ENCODE measurements around the gene PLPPR1.

Gene PLPPR1

DNA sequence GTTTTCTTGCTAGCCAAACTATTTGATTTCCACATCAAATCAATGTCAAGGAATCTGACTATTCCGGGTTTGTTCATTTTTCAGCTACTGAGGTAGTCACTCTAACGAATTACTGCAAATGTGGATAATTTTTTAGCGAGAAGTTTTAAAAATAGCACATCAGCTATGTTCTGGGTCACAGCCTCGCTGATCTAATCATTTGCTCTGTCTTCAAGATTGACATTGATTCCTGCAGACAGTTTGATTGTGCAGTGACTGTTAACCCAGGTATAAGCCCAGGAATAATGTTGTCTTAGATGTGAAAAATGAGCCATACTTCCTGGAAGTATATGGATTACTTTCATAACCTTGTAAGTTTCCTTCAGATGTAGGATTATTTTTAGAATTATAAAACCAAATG is 181.1 kb downstream of the PLPPR1 start:
- DNase-seq (ENCODE audit: low read depth): no peak

DNA sequence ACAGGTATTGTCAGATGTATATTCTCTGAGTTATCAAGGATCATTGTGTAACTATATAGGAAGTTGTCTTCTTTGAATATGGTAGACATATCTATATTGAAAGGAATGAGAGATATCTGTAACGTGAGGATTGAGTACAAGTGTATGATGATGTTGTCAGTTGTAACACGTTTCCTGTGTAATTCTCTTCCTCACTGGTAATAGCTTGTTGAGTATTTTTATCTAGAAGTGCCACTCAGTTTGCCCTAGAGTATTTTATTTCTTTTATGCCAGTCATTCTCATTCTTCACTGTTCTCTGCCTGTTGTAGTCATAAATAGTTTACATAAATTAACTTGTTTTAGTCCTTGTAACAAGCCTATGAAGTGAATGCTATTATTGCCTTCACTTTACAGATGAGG is 184.1 kb downstream of the PLPPR1 start:
- no peak for DNase-seq (ENCODE audit: low read depth)

DNA sequence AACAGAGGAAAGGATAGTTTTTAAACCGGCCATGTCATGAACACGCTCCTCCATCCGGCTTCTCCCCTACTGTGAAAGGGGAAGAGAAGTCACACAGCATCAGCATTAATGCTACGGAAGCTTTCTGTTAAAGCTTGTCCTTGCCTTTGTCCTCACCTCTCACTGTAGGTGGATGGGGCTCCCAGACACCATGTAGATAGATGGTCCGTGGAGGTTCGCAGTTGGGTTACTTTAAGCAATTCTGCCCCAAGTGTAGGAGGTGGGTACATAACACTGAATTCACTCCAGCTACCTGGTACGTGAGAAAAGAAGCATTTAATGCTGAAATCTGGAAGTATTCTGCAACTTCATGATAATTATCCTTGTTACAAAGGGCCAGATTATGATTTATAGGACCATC is 190.5 kb downstream of the PLPPR1 start:
- DNase-seq (ENCODE audit: low read depth): no peak

DNA sequence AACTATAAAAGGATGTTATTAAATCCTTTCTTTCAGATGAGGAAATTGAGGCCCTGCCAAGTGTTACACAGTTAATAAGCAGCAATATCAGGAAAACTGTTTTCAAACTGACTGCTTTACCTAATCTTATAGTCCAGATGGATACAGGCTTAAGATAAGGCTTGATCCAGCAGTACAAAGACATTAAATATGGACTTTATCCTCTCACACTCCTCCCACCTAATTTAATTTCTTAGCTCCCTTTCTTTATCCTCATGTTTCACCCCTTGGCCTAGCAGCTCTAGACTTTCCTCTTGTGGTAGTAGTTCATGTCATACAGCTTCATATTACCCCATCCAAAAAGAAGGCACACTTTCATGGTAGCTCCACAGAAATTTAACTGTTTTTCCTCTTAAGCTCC is 191.8 kb downstream of the PLPPR1 start:
- no peak for DNase-seq (ENCODE audit: low read depth)

DNA sequence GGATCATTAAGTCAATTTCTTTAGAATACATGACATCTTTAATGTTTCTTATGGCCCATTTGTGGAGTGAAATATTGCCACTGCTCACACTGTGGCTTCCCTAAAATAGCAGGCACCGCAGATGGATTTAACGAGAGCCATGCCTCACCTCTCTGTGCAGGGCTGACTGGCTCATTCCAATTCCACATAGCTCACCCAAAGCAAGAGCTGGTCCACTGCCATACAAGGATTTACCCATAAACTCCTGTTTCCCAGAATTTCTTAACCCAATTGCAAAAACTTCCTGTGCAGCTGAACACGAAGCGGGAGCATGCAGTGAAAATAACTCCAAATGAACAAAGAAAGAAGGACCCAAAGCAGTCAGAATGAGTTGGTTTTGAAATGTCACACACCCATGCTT is 196.7 kb downstream of the PLPPR1 start:
- no peak for DNase-seq (ENCODE audit: low read depth)

DNA sequence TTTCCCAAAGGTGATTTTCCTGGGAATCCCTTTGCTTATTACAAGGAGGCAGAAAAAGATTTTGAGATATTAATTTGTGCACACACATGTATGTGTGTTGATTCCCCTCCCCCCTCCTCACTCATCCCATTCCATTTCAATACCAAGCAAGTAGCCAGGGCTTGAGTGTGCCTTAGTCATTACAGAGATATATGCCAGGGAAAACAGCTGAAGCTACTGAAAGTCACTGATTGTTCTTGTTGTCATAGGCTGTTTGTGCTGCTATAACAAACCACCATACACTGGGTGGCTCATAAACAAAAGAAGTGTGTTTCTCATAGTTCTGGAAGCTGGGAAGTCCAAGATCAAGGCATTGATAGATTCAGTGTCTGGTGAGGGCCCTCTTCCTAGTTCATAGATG is 197.6 kb downstream of the PLPPR1 start:
- DNase-seq (ENCODE audit: low read depth): no peak

DNA sequence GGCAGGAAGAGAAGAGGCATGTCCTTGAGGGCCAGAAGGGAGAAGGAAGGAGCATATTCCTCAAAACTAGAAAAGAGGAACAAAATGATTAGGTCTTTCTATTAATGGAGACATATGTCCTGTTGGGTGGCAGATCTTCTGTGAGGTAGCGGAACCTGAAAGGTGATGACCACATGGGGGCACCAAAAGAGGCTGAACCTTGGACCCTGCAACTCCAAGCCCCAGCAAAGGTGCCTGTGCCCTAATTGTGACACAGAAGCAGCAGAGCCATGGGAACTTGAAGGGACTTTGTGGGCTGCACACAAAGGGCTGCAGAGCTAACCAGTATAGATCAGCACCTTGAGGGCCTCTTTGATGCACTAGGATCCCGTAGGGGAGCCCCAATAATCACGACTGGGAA is 198.3 kb downstream of the PLPPR1 start:
- no peak for DNase-seq (ENCODE audit: low read depth)

DNA sequence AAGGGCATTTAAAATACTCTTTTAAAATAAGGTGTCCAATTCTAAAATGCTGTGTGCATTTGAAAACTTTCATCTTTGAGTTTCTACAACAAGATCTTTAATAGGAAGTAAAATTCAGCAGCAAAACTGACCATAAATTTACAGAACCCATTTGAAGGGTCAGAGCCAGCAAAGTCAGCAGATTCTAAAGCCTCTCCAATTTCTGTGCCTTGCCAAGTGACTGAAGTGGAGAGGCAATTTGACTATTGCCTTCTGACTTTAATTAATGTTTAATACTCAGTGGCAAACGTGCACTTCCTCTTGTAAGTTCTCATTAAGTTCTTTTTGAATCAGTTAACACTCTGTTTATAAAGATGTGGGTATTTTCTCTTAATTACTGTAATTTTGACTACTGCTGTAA is 201.1 kb downstream of the PLPPR1 start:
- no peak for DNase-seq (ENCODE audit: low read depth)

DNA sequence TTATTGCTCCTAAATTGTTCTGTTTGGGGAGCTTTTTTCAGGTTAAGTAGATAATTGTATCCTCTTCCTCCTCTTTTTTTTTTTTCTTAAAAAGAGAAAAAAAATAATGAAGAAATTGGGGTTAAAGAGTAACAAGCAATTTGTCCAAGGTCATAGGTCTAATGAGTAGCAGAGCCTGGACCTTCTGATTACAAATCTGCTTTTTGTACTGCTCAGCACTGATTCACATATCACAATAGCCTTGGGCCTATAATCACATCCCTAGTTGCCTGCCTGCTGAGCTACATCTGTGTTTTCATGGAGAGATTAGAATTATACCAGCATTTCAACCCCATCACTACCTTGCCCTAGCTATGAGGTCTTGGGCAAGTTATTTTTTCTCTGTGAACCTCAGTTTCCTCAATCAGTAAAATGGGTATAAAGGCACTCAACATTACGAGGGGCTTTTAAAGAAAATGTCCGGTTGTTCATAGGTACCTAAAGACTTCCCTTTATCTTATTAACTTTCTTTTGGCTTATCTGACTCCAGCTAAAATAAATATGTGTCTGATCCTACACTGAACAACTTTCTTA is 204.0 kb downstream of the PLPPR1 start:
- no peak for DNase-seq (ENCODE audit: low read depth)

DNA sequence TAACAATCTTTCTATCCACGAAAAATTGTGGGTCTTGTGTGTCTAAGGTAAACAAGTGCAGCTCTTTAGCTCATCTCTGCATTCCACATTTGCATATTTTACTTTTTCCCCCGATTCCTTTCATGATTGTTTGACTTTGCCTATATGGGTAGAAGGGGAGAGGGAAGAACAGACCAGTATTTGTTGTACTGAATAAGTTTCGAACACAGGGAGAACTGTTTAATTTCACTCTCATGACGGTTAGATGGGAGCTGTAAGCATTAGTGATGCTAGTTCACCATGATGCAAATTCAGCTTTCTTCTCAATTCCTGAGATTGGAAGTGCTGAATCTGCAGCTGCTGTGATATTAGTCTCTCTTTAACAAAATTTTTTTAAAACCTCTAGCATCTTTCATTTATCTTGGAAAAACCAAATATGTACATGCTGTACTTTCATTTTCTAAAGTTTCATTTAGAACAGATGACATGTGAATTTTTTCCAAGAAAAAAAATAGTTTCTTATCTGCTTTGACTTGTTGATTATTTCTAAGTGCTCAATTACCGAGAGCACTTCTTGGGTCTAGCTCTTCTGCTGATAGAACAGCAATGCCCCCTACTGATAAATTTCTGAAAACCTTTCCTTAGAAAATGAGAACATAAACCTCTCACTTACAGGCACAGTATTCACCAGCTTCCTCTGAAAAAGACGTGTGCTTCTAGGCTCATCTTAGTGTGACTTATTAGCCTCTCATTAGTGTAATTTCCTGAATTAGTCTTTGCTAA is 206.8 kb downstream of the PLPPR1 start:
- peak; percentile 1 for DNase-seq (ENCODE audit: low read depth)

DNA sequence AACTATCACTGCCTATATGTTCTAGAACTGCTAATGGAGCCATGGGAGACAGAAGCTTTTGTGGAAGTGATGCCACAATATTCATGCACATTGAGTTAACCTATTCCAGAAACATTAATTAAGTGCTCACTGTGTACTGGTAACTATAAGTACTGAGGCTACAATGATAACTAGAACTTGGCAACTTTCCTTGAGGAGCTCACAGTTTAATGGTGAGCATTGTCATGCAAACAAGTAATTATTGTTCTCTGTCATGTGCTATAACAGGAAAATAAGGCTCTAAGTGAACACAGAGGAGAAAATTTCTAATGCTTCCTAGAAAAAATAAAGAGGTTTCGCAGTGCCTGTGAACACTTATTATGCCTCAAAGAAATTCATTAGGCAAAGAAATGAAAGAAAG is 214.1 kb downstream of the PLPPR1 start:
- no peak for DNase-seq (ENCODE audit: low read depth)

DNA sequence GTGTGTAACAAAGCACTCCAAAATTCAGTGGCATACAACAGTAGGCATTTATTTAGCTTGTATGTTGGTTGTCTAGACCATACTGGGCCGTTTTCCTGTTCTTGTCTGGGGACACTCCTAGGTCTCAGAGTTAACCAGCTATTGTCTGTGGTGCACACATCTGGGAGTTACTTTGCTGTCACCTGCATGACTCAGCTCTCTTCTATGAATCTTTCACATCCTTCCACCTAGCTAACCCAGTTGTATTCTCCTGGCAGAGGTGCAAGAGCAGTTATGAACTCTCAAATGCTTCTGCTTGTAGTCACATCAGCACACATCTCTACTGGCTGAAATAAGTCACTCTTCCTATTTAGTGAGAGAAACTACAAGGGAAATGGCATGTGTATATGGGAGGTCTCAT is 218.2 kb downstream of the PLPPR1 start:
- no peak for DNase-seq (ENCODE audit: low read depth)

DNA sequence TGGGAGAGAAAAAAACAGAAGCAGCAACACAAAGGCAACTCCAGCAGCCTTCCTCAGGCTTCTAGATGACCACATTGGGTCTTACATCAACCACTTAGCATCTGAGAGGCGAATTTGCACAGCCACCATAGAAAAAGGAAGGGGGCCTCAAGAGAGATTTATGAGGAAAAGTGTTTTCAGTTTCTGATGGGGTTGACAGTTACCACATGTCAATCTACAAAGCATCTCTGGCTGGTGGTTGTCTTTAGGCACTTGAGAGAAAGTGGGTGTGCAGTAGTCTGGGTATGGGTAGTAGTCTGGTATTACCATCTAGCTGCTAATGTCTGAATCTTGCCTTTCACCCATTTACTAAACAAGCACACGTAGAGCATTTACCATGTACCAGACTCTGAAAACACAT is 218.8 kb downstream of the PLPPR1 start:
- DNase-seq (ENCODE audit: low read depth): no peak

DNA sequence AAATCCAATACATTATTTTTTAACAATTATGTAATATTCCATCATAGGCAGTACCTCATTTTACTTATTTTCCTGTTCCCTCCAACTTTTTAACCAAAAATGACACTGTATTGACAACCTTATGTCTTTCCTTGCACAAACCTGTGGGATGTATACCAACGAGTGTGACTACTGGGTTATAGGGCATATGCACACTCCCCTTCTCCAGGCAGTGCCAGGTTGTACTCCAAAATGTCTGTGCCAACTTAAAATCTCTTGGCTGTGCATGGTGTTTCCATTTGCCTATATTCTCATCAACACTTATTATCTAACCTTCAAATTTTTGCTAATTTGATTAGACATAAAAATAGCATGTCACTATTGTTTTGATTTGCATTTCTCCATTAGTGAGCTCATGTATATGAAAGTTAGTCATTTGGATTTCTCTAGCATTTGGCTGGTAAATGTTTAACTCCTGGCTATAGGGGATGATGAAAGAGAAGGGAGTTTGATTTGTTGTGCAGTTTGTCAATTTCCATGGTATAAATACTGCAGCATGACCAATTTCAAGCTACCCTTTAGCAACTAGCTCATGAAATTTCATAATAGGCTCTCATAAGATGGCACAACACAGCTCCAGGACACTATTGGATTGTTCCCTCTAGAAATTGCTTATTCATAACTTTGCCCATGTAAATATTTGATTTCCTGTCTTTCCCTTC is 226.4 kb downstream of the PLPPR1 start:
- DNase-seq (ENCODE audit: low read depth): no peak

DNA sequence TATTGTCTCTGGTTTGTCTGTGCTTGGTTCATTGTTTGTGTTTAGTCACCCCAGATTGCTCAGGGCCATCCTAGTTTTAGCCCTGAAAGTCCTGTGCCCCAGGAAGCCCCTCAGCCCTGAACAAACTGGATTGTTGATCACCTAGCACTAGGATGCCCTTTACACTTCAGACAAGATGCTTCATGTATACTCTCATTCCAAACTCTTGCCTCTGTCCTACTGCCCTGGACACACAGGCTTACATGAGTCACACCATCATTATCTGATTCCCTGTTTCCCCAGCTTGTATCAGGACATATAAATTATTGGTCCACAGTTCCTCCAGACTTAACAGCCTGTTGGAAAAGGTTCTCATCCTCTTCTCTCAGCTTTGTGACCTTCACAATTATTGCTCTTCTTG is 236.2 kb downstream of the PLPPR1 start:
- no peak for DNase-seq (ENCODE audit: low read depth)

DNA sequence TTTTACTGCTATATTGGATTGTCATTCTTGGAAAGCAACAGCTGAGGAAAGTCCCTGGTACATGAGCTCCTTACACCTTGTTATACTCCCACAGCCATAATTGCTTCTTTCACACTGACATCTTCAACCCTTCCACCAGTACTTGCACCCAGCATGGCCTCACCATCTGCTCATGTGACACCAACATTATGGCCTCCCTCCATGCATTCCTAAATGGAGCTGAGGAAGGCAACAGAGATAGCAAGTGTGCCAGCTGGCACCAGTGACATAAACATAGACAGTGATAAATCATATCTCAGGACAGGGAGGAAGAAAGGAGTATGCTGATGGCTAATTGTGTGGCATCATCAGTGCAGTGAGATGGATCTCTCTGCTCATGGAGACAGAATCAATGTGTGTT is 236.7 kb downstream of the PLPPR1 start:
- DNase-seq (ENCODE audit: low read depth): no peak

DNA sequence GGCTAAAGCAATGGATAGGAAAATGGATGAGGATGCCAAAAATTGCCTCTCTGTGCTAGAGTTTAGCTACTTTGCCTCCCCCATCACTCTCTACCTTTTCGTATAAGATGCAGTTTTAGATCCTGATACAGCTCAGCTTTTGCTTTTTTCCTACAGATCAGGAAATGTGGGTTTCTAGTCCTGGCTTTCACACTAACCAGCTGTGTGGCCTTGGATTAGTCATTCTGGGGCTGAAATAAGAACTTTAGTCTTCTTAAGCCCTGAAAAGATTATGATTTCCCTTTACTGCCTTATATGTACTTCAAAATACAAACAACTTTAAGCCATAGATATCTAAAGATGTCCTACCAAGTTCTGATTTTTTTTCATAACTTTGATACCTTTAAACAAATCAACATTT is 239.9 kb downstream of the PLPPR1 start:
- no peak for DNase-seq (ENCODE audit: low read depth)

DNA sequence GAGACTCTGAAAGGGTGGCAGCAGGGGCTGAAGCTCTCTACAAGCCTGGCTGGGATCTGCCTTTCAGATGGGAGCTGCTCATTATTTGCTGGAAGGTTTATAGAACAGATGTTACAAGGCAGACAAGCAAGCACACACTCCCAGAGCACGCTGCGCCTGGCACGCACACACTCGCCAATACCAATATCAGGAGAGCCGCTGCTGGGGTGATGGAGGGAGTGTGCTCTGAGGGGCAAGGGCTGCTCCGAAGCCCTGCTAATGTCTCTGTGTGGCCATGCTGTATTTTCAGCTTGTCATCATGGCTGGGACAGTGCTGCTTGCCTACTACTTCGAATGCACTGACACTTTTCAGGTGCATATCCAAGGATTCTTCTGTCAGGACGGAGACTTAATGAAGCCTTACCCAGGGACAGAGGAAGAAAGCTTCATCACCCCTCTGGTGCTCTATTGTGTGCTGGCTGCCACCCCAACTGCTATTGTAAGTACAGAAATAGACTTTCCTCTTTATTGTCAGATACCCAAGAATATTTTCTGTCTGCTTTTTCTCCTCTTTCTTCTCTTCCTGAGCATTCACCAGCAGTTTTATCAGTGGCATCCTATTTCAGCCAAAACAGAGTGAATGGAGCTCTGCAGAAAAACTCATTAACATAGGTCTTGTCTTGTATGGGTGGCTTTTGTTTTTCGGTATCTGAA is 241.2 kb downstream of the PLPPR1 start:
- no peak for DNase-seq (ENCODE audit: low read depth)

DNA sequence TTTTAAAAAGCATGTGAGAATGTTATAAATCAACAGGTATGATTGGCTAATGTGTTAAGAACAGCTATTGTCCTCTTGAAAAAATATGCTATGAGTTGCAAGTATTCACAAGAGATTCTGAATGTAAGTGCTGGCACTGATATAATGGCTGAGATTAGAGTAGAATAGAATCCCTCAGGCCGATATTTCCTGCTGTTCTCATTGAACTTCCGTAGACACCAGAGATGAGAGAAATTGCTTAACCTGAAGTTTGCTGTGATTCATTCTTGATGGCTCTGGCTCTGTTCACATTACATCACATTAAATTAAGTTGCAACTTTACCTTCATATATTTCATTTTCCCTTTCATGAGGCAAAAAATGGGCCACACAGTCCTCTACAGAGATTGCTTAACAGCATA is 241.8 kb downstream of the PLPPR1 start:
- DNase-seq (ENCODE audit: low read depth): no peak

DNA sequence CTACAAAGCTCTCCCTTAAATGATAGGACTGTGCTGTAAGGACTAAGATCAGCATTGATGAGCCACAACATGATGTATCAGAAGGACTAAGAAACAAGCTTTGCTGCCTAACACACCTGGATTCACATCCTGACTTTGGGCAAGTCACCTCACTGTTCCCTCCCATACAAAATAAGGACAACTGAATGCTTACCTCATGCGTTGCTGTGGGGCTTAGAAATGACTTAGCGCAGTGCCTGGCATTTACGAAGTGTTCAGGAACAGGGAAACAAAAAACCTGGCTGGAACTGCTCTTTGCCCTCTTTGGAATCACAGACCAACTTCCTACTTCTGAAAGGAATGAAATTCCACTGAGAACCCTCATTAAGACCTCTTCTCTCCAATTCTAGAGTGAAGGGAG is 242.6 kb downstream of the PLPPR1 start:
- DNase-seq (ENCODE audit: low read depth): no peak

DNA sequence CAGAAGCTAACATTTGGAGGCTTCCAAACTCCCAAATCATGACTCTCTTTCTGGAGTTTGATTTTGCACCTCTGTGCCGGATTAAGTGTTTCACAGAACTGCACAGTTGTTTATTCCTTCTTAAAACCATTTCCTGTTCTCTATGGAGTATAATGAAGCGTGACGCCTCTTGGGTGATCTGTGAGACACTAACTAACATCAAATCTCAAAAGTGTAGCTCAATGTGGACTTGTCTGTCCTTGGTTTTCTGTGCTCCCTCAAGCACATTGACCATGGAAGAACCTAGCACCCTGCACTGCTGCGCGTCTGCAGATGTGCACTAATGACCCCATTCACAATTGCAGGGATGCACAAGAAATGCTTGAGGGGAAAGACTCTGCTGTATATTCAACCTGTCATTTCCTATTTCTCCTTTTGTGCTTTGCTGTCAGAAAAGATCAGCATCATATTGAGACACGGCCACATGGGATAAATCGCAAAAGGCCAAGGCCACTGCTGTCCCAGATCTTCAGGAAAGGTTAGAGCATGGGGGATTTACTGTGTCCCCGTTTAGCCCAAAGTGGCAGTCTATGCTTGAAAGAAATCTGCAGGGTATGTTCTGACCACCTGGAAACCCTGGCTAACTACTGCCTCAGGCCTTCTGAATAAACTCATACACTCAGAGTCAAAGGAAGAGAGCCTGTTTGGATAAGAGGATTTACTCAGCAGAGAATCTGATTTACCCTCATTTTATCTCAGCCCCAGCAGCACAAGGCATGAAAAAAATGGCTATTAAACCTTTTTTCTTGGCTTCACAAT is 246.6 kb downstream of the PLPPR1 start:
- no peak for DNase-seq (ENCODE audit: low read depth)

DNA sequence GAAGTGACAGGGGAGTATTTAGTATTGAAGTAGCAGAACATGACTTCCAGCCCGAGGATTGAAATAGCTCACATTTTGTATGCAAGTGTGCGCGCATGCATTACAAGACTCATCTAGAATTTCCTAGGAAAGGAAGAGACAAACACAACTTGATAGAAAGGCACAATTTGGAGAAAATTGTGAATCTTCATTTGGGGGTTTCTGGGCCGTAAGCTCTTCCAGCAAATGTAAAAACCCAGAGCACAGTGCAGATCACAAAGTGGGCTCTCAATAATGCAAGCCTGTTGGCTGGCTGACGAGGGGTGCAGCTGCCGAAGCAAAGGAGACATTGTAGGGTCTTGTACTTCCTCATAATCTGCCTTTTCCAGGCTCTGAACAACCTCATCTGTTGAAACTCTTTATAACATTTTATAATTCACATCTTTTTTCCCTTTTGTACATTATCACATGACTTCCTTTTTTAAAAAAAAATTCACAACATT is 247.3 kb downstream of the PLPPR1 start:
- no peak for DNase-seq (ENCODE audit: low read depth)
